Right lung (tissue), 5 donors: ENCODE data around the gene CHRNA9. TPM values are rescaled to one million over a fixed set of nuclear protein-coding genes. Genes with fewer than 3 reads are reported as not detected.
A peak's percentile ranks its signal among the peaks of the same experiment; 100 is the strongest.

Source experiments
- DNase-seq, 2 donors: peaks; one replicate each; pipeline ENCODE4 v3.0.0-alpha.2; 2013
- polyA plus RNA-seq, 5 donors: library from polyadenylated mRNA; unstranded; fragments of 120-200 nt; gene quantifications; one replicate each; pipeline versions ENCODE4 v1.2.1 to v1.2.3, GENCODE V29; 2013; ENCODE audit warnings: inconsistent platforms in 1 of 5, low replicate concordance in 1 of 5; ENCODE audit not compliant: insufficient read length in 5 of 5, insufficient read depth in 1 of 5

Gene CHRNA9
- polyA plus RNA-seq, 5 donors, result not detected

- DNase-seq, result no peak
Observed at GRCh38 chr4:40337051-40337450, 1.9 kb downstream of the CHRNA9 start.

- no peak for DNase-seq
Observed at GRCh38 chr4:40337523-40337922, 2.4 kb downstream of the CHRNA9 start.

- DNase-seq, result no peak
Observed at GRCh38 chr4:40340030-40340429, 4.9 kb downstream of the CHRNA9 start.

- no peak for DNase-seq
Observed at GRCh38 chr4:40347472-40347871, 12.3 kb downstream of the CHRNA9 start.

- no peak for DNase-seq
Observed at GRCh38 chr4:40348000-40348399, 12.9 kb downstream of the CHRNA9 start.

GRCh38 chr4:40349561-40350198 is 14.5 kb downstream of the CHRNA9 start:
- no peak for DNase-seq

GRCh38 chr4:40350627-40351227 is 15.6 kb downstream of the CHRNA9 start:
- no peak for DNase-seq

- no peak for DNase-seq
Observed at GRCh38 chr4:40354158-40354557, 19.0 kb downstream of the CHRNA9 start.

- no peak for DNase-seq
Observed at GRCh38 chr4:40355131-40355530, 20.0 kb downstream of the CHRNA9 start.

- DNase-seq, result no peak
Observed at GRCh38 chr4:40357738-40358137, 22.6 kb downstream of the CHRNA9 start.

GRCh38 chr4:40361338-40361737 is 26.2 kb downstream of the CHRNA9 start:
- DNase-seq, result no peak

- DNase-seq, result peak; percentile 15 to 30
Observed at GRCh38 chr4:40363382-40363920, 28.3 kb downstream of the CHRNA9 start.

GRCh38 chr4:40363945-40364344 is 28.8 kb downstream of the CHRNA9 start:
- DNase-seq, result no peak

GRCh38 chr4:40365766-40366165 is 30.6 kb downstream of the CHRNA9 start:
- DNase-seq, result no peak

GRCh38 chr4:40367451-40367850 is 32.3 kb downstream of the CHRNA9 start:
- no peak for DNase-seq

GRCh38 chr4:40369437-40370274 is 34.5 kb downstream of the CHRNA9 start:
- DNase-seq, result no peak

- no peak for DNase-seq
Observed at GRCh38 chr4:40372651-40373050, 37.5 kb downstream of the CHRNA9 start.

GRCh38 chr4:40373636-40374035 is 38.5 kb downstream of the CHRNA9 start:
- DNase-seq, result no peak

GRCh38 chr4:40375095-40375494 is 40.0 kb downstream of the CHRNA9 start:
- DNase-seq, result no peak

- no peak for DNase-seq
Observed at GRCh38 chr4:40375620-40376019, 40.5 kb downstream of the CHRNA9 start.

- no peak for DNase-seq
Observed at GRCh38 chr4:40377512-40378365, 42.6 kb downstream of the CHRNA9 start.

- DNase-seq, result no peak
Observed at GRCh38 chr4:40378619-40379018, 43.5 kb downstream of the CHRNA9 start.
